Ovary (tissue), 3 donors: ENCODE data around the gene GRIK4.

Experiments used
- EP300 ChIP-seq: sonication (generic); formaldehyde crosslinking; IDR thresholded peaks from one replicate; pipeline ENCODE4 v1.6.1; 2017; ENCODE audit warnings: antibody characterized with exemption
- TF ChIP-seq, protein P1 (sequence below), 3 donors: fragments of 450-650 bp in 2 of 3; fragments of 200-600 bp in 1 of 3; IDR thresholded peaks; one replicate each; pipeline versions ENCODE4 v1.5.1 to v1.8.0; 2016 to 2022; ENCODE audit warnings: antibody characterized with exemption in 3 of 3, mild to moderate bottlenecking in 1 of 3
- donor health status: DM: no; HTN: no; CAD: no.

DNA sequence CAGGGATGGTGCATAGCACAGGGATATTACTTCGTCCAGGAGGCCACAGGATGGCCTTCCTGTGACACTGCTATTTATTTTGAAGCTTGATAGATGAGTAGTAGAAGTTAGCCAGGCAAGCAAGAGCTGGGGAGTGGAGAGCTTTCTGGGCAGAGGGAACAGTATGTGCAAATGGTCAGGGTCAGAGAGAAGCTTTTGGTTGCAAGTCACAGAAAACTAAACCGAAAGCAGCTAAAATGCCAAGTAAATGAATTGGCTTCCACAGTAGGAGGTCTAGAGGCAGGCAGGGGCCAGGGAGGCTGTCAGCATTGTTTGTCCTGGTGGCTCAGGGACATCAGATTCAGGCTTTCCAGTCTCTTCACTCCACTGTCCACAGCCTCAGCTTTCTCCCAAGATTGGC lies 247.5 kb downstream of the GRIK4 start:
- TF ChIP-seq, protein P1, sequence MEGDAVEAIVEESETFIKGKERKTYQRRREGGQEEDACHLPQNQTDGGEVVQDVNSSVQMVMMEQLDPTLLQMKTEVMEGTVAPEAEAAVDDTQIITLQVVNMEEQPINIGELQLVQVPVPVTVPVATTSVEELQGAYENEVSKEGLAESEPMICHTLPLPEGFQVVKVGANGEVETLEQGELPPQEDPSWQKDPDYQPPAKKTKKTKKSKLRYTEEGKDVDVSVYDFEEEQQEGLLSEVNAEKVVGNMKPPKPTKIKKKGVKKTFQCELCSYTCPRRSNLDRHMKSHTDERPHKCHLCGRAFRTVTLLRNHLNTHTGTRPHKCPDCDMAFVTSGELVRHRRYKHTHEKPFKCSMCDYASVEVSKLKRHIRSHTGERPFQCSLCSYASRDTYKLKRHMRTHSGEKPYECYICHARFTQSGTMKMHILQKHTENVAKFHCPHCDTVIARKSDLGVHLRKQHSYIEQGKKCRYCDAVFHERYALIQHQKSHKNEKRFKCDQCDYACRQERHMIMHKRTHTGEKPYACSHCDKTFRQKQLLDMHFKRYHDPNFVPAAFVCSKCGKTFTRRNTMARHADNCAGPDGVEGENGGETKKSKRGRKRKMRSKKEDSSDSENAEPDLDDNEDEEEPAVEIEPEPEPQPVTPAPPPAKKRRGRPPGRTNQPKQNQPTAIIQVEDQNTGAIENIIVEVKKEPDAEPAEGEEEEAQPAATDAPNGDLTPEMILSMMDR (IDR thresholded peaks at IDR 0.05) = no peak
- TF ChIP-seq EP300 = no peak
